Cardiac muscle cell (in vitro differentiated cells and primary cell): ENCODE data around the gene C11orf87. TPM values are rescaled to one million over a fixed set of nuclear protein-coding genes. Genes with fewer than 3 reads are reported as not detected.
A peak's percentile ranks its signal among the peaks of the same experiment; 100 is the strongest.

ENCODE experiments used
- DNase-seq, 2 donors: peaks; one replicate each; pipeline versions ENCODE4 v3.0.0 to v3.0.0-alpha.2; 2010 to 2017; ENCODE audit warnings: low read depth in 1 of 2, low spot score in 1 of 2
- H3K27ac ChIP-seq: fragments of 200-600 bp; sonication (generic); 2 replicates; pipeline ENCODE4 v1.5.1; 2016
- H3K27me3 ChIP-seq: fragments of 200-600 bp; sonication (generic); 2 replicates; pipeline ENCODE4 v1.6.0; 2016; ENCODE audit warnings: control low read depth
- H3K36me3 ChIP-seq: fragments of 200-600 bp; sonication (generic); 2 replicates; pipeline ENCODE4 v1.5.1; 2016; ENCODE audit warnings: control low read depth
- H3K4me1 ChIP-seq: fragments of 200-600 bp; sonication (generic); 2 replicates; pipeline ENCODE4 v1.8.1; 2017; ENCODE audit warnings: low read depth, mild to moderate bottlenecking, mixed run types
- H3K4me3 ChIP-seq: fragments of 200-600 bp; sonication (generic); 2 replicates; pipeline ENCODE4 v1.5.1; 2016; ENCODE audit warnings: mild to moderate bottlenecking
- H3K9me3 ChIP-seq: fragments of 200-600 bp; sonication (generic); 2 replicates; pipeline ENCODE4 v1.5.1; 2017; ENCODE audit warnings: low read depth, mild to moderate bottlenecking, control low read depth
- CTCF ChIP-seq: IDR thresholded peaks from 2 replicates; pipeline ENCODE4 v1.5.1; 2012; ENCODE audit warnings: low read depth, mild to moderate bottlenecking, low read length
- polyA plus RNA-seq: library from polyadenylated mRNA; unstranded; fragments of >200 nt; fragmentation: Nextera tagmentation; extraction: Ambion mirVana; gene quantifications from 2 replicates; pipeline ENCODE4 v1.2.1, GENCODE V29; 2016
- total RNA-seq: library from RNA; depleted of rRNA; stranded (reverse); fragments of >200 nt; gene quantifications from 2 replicates; pipeline ENCODE4 v1.2.3, GENCODE V29; 2016

Gene C11orf87
- total and polyA plus RNA-seq, 2 experiments from 2014 or later, result 0.34 to 0.42 TPM

DNA sequence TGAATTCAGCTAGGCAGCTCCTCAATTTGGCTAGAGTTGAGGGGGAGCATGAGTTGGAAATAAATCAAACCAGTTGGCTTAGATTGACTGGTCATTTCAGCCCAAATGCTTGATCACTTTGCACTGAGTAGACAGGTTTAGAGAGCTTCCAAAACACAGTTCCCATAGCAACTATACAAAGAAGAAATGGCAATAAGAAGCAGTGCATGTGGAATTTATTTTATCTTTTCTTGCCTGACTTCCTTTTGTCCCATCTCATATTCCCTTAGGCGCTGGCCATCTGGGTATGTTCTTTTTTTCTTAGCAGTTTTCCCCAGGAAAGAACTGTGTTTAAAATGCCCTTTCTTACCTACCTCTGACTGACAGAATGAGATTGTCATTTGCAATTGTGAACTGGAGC, 38.7 kb upstream of the C11orf87 start:
- Histone ChIP-seq H3K27me3 (no peaks in the 10 kb centered on the region), H3K9me3 (no peaks in the 10 kb centered on the region), H3K27ac (no peak overlapping the region), H3K4me1 (no peaks in the 10 kb centered on the region), H3K36me3 (no peaks in the 10 kb centered on the region), H3K4me3 (no peak overlapping the region)
- no peak for TF ChIP-seq CTCF
- DNase-seq, result peak in 1 of 2 donors; percentile 1

- Histone ChIP-seq H3K4me3 (no peak overlapping the region), H3K27ac (no peak overlapping the region), H3K36me3 (no peaks in the 10 kb centered on the region), H3K9me3 (no peaks in the 10 kb centered on the region), H3K4me1 (no peaks in the 10 kb centered on the region), H3K27me3 (no peaks in the 10 kb centered on the region)
- DNase-seq, result no peak
- no peak for TF ChIP-seq CTCF
These were observed 37.1 kb upstream of the C11orf87 start for GRCh38 chr11:109384873-109385272.

DNA sequence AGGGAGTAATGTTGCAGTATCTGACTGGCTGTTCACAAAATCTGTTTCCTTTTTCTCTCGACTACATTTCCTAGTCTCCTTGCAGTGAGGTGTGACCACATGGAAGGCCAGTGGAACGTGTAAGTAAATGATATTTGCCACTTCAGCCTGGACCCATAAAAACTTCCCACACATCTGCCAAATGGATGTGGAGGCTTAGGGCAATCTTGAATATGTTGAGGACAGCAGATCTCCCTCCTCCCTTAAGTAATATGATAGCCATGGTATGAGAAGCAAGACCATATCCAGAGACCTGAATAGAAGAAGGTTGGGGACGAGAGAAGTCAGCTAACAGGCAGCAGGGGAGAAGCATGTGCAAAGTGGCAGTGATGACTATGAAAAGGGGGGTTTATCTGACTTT, 33.0 kb upstream of the C11orf87 start:
- H3K4me1 ChIP-seq, result no peaks in the 10 kb centered on the region
- no peaks in the 10 kb centered on the region for H3K36me3 ChIP-seq
- no peak overlapping the region for H3K27ac ChIP-seq
- no peaks in the 10 kb centered on the region for H3K27me3 ChIP-seq
- DNase-seq, result no peak
- H3K9me3 ChIP-seq, result no peaks in the 10 kb centered on the region
- no peak overlapping the region for H3K4me3 ChIP-seq
- no peak for TF ChIP-seq CTCF

DNA sequence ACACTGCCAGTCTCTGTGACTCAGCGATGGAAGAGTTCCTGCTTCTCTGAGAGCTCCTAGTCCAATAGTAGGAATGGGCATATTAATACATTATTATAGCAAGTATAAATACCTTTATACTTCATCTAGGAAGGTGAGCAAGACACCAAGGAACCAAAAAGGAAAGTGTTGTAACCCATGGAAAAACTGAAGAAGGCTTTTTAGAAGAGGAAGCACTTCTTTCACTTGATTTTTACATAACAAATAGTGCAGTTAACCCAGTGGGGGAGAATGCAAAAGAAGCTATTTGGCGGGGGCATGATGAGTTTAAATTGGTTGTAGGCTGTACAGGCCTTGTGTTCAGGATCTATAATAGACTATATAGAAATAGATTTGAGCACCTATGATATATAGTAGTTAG, 31.2 kb upstream of the C11orf87 start:
- no peak for TF ChIP-seq CTCF
- no peaks in the 10 kb centered on the region for H3K36me3 ChIP-seq
- no peak overlapping the region for H3K27ac ChIP-seq
- H3K4me3 ChIP-seq, result no peak overlapping the region
- no peaks in the 10 kb centered on the region for H3K9me3 ChIP-seq
- DNase-seq, result no peak
- H3K4me1 ChIP-seq, result no peaks in the 10 kb centered on the region
- H3K27me3 ChIP-seq, result no peaks in the 10 kb centered on the region

GRCh38 chr11:109401545-109401944, 20.4 kb upstream of the C11orf87 start:
- DNase-seq, result no peak
- no peaks in the 10 kb centered on the region for H3K36me3 ChIP-seq
- no peak overlapping the region for H3K4me3 ChIP-seq
- H3K27me3 ChIP-seq, result no peaks in the 10 kb centered on the region
- no peaks in the 10 kb centered on the region for H3K4me1 ChIP-seq
- H3K27ac ChIP-seq, result no peak overlapping the region
- H3K9me3 ChIP-seq, result no peaks in the 10 kb centered on the region
- TF ChIP-seq CTCF, result no peak

DNA sequence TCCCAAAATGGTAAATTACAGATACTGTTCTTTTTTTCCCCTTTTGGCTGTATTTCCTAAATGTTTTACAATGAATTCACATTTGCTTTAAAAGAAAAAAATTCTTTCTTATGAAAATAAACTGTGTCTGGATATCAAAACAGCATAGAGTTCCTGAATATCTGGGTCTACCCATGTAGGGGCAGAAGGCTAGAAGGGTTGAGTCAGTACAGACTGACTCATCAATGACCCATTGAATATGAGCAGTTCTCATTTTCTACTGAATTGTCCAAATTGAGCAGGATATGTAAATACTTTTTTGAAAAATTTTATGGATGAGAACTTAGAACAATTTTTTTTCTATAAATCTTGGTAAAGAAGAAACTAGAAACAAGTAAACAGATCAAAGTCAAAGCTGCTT, 16.3 kb upstream of the C11orf87 start:
- Histone ChIP-seq H3K9me3 (no peaks in the 10 kb centered on the region), H3K4me3 (no peak overlapping the region), H3K36me3 (no peaks in the 10 kb centered on the region), H3K4me1 (no peaks in the 10 kb centered on the region), H3K27me3 (no peaks in the 10 kb centered on the region), H3K27ac (no peak overlapping the region)
- no peak for DNase-seq
- no peak for TF ChIP-seq CTCF
